ENCODE results near the gene MORN3.

Gene MORN3

DNA sequence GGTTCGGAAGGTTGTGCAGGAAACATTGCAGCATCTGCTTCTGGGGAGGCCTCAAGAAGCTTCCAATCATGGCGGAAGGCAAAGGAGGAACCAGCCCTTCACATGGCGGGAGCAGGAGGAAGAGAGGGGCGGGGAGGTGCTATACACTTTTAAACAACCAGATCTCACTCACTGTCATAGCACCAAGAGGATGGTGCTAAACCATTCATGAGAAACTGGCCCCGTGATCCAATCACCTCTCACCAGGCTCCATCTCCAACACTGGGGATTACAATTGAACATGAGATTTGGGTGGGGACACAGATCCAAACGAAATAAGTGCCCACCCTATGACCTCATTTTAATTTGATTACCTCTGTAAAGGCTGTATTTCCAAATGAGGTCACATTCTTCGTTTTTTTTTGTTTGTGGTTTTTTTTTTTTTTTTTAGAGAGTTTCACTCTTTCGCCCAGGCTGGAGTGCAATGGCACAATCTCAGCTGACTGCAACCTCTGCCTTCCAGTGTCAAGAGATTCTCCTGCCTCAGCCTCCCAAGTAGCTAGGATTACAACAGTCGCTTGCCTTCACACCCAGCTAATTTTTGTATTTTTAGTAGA is 54.5 kb downstream of the MORN3 start:
- no peaks in the 10 kb centered on the region for H4K20me1 ChIP-seq (ENCODE audit: insufficient read depth)
- no peak overlapping the region for H3K4me2 ChIP-seq
- no peak overlapping the region for H2AFZ ChIP-seq (ENCODE audit: low read depth)
- H3K4me1 ChIP-seq (ENCODE audit: low read depth, poor library complexity, severe bottlenecking) = peaks cover 7% of the 10 kb centered on the region
- no peak overlapping the region for H3K9ac ChIP-seq
- H3K27ac ChIP-seq = no peak overlapping the region
- no peaks in the 10 kb centered on the region for H3K36me3 ChIP-seq (ENCODE audit: insufficient read depth)
- no peak overlapping the region for H3K4me3 ChIP-seq (IDR thresholded peaks at IDR 0.05; ENCODE audit: insufficient read depth, low read depth, low read length)
- TF ChIP-seq, protein P1, sequence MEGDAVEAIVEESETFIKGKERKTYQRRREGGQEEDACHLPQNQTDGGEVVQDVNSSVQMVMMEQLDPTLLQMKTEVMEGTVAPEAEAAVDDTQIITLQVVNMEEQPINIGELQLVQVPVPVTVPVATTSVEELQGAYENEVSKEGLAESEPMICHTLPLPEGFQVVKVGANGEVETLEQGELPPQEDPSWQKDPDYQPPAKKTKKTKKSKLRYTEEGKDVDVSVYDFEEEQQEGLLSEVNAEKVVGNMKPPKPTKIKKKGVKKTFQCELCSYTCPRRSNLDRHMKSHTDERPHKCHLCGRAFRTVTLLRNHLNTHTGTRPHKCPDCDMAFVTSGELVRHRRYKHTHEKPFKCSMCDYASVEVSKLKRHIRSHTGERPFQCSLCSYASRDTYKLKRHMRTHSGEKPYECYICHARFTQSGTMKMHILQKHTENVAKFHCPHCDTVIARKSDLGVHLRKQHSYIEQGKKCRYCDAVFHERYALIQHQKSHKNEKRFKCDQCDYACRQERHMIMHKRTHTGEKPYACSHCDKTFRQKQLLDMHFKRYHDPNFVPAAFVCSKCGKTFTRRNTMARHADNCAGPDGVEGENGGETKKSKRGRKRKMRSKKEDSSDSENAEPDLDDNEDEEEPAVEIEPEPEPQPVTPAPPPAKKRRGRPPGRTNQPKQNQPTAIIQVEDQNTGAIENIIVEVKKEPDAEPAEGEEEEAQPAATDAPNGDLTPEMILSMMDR (conservative IDR thresholded peaks at IDR 0.05; ENCODE audit: low read depth, low read length) = no peak
- no peaks in the 10 kb centered on the region for H3K79me2 ChIP-seq (ENCODE audit: insufficient read depth, low read depth)
- no peaks in the 10 kb centered on the region for H3K27me3 ChIP-seq (ENCODE audit: insufficient read depth, low read depth)

DNA sequence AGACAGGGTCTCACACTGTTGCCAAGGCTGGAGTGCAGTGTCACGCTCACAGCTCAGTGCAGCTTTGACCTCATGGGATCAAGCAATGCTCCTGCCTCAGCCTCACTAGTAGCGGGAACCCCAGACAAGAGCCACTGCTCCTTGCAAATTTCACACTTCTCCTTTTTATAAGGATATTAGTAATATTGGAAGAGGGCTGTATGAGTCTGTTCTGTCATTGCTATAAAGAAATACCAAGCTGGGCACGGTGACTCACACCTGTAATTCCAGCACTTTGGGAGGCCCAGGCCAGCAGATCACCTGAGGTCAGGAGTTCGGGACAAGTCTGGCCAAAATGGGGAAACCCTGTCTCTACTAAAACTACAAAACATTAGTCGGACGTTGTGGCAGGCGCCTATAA is 56.0 kb downstream of the MORN3 start:
- Histone ChIP-seq H3K4me2 (no peak overlapping the region), H3K27ac (no peak overlapping the region), H4K20me1 (ENCODE audit: insufficient read depth) (no peaks in the 10 kb centered on the region), H3K4me1 (ENCODE audit: low read depth, poor library complexity, severe bottlenecking) (peaks cover 7% of the 10 kb centered on the region), H3K27me3 (ENCODE audit: insufficient read depth, low read depth) (no peaks in the 10 kb centered on the region), H3K4me3 (IDR thresholded peaks at IDR 0.05; ENCODE audit: insufficient read depth, low read depth, low read length) (no peak overlapping the region), H2AFZ (ENCODE audit: low read depth) (no peak overlapping the region), H3K79me2 (ENCODE audit: insufficient read depth, low read depth) (no peaks in the 10 kb centered on the region), H3K9ac (no peak overlapping the region), H3K36me3 (ENCODE audit: insufficient read depth) (no peaks in the 10 kb centered on the region)
- TF ChIP-seq, protein P1 (conservative IDR thresholded peaks at IDR 0.05; ENCODE audit: low read depth, low read length) = no peak

DNA sequence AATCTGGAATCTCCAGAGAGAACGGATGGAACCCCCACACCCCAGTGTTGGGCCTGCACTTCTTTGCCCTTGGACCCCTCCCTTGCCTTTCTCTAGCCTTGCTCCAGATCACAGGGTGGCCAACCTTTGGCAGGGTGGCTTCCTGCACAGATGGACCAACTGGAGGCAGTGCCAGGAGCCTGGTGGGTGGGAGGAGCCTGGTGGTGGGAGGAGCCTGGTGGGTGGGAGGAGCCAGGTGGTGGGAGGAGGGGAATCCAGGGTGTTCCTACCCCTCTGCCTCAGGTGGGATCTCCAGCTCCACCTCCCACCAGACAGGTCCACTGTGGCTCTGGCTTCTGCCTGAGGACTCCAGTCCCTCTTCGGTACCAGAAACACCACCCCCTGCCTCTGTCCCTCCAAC is 58.1 kb downstream of the MORN3 start:
- Histone ChIP-seq H3K36me3 (ENCODE audit: insufficient read depth) (no peaks in the 10 kb centered on the region), H3K4me2 (no peak overlapping the region), H4K20me1 (ENCODE audit: insufficient read depth) (no peaks in the 10 kb centered on the region), H3K27ac (no peak overlapping the region), H2AFZ (ENCODE audit: low read depth) (no peak overlapping the region), H3K9ac (no peak overlapping the region), H3K4me1 (ENCODE audit: low read depth, poor library complexity, severe bottlenecking) (peaks cover 7% of the 10 kb centered on the region), H3K27me3 (ENCODE audit: insufficient read depth, low read depth) (no peaks in the 10 kb centered on the region), H3K79me2 (ENCODE audit: insufficient read depth, low read depth) (no peaks in the 10 kb centered on the region), H3K4me3 (IDR thresholded peaks at IDR 0.05; ENCODE audit: insufficient read depth, low read depth, low read length) (no peak overlapping the region)
- TF ChIP-seq, protein P1 (conservative IDR thresholded peaks at IDR 0.05; ENCODE audit: low read depth, low read length) = no peak

DNA sequence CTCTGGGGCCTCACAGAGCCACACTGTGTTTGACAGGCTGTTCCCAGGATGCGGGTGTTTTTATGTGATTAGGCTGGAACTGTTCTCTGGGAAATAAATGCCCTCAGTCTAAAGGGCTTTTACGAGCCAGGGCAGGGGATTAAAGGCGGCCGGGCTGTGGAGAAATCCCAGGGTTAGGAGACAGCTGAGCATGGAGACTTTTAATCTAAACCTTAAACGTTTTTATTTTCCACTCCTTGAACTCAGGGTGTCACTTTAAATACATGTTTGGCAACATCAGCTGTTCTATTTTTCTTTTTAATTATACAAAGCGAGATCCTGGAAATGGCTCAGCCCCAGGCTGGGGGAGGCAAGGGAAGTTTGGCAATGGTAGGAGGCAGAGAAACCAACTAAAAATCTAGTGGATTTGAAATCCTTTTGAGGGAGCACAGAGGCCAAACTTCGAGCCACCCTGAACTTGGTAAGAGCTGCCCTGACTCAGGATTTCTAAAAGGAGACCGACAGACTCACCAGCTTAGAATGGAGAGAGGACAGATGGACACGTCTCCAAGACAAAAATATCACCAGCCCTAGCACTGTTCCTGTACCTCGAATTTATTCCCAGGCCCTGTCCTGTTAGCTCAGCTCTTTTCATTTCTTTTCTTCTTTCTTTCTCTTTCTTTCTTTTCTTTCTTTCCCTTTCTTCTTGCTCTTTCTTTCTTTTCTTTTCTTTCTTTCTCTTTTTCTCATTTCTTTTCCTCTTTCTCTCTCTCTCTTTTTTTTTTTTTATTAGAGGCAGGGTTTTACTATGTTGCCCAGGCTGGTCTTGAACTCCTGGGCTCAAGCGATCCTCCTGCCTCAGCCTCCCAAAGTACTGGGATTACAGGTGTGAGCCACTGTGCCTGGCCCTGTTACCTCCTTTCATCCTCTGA is 59.0 kb downstream of the MORN3 start:
- no peaks in the 10 kb centered on the region for H3K79me2 ChIP-seq (ENCODE audit: insufficient read depth, low read depth)
- no peak overlapping the region for H3K9ac ChIP-seq
- no peak overlapping the region for H3K4me2 ChIP-seq
- no peaks in the 10 kb centered on the region for H4K20me1 ChIP-seq (ENCODE audit: insufficient read depth)
- TF ChIP-seq, protein P1 (conservative IDR thresholded peaks at IDR 0.05; ENCODE audit: low read depth, low read length) = no peak
- H3K27me3 ChIP-seq (ENCODE audit: insufficient read depth, low read depth) = no peaks in the 10 kb centered on the region
- H3K36me3 ChIP-seq (ENCODE audit: insufficient read depth) = no peaks in the 10 kb centered on the region
- H3K4me3 ChIP-seq (IDR thresholded peaks at IDR 0.05; ENCODE audit: insufficient read depth, low read depth, low read length) = no peak overlapping the region
- H2AFZ ChIP-seq (ENCODE audit: low read depth) = no peak overlapping the region
- H3K27ac ChIP-seq = no peak overlapping the region
- peaks cover 7% of the 10 kb centered on the region for H3K4me1 ChIP-seq (ENCODE audit: low read depth, poor library complexity, severe bottlenecking)
